Lower leg skin (tissue), 3 donors: ENCODE measurements around the gene FOXP2.

Source experiments
- CTCF ChIP-seq, 3 donors: fragments of 450-650 bp; IDR thresholded peaks; one replicate each; pipeline ENCODE4 v1.5.1; 2016; ENCODE audit warnings: antibody characterized with exemption in 3 of 3, mild to moderate bottlenecking in 3 of 3, moderate library complexity in 2 of 3
- POLR2A ChIP-seq, 2 donors: fragments of 450-650 bp; IDR thresholded peaks; one replicate each; pipeline ENCODE4 v1.6.1; 2016 to 2017; ENCODE audit warnings: antibody characterized with exemption in 2 of 2, mild to moderate bottlenecking in 1 of 2, moderate library complexity in 1 of 2

GRCh38 chr7:114700247-114700928 lies 285.8 kb downstream of the FOXP2 start:
- TF ChIP-seq POLR2A (IDR thresholded peaks at IDR 0.05) (no peak), CTCF (IDR thresholded peaks at IDR 0.05) (no peak)
